Naive thymus-derived CD4-positive, alpha-beta T cell (primary cell): ENCODE results near the gene DHRS3. TPM values are rescaled to one million over a fixed set of nuclear protein-coding genes. Genes with fewer than 3 reads are reported as not detected.
A peak's percentile ranks its signal among the peaks of the same experiment; 100 is the strongest.

ENCODE experiments used
- ATAC-seq: fragments of 150-1000 bp; cut with Tn5 transposase; 2 replicates; pipeline ENCODE4 v1.10.0; 2021; ENCODE audit warnings: mild to moderate bottlenecking, moderate library complexity
- CTCF ChIA-PET: fragments of 350-600 bp; sonication (Branson Sonifier 250); formaldehyde crosslinking; loops from one replicate; lab custom pipeline; 2021; ENCODE audit warnings: antibody characterized with exemption; lab: Charles Lee
- POLR2A ChIA-PET: fragments of 350-600 bp; sonication (Branson Sonifier 250); formaldehyde crosslinking; loops from one replicate; lab custom pipeline; 2021; ENCODE audit warnings: antibody characterized with exemption, inconsistent platforms; lab: Charles Lee
- DNase-seq, 9 donors: peaks; one replicate each; pipeline versions ENCODE4 v3.0.0 to v3.0.0-alpha.2; 2020 to 2022; ENCODE audit warnings: mixed read lengths in 1 of 9
- H3K27ac ChIP-seq: one replicate; pipeline ENCODE4 v1.7.0; 2013; ENCODE audit warnings: mild to moderate bottlenecking, low read depth, low read length, moderate library complexity
- H3K27me3 ChIP-seq, 2 donors: one replicate each; pipeline ENCODE4 v1.7.0; 2013; ENCODE audit warnings: low read length in 2 of 2, mild to moderate bottlenecking in 2 of 2, moderate library complexity in 2 of 2; ENCODE audit not compliant: control insufficient read depth in 2 of 2, insufficient read depth in 2 of 2
- H3K36me3 ChIP-seq, 3 experiments: 1 replicate in 2 of 3; 2 replicates in 1 of 3; pipeline ENCODE4 v1.7.0; 2013; ENCODE audit warnings: low read length in 3 of 3, mild to moderate bottlenecking in 3 of 3, moderate library complexity in 1 of 3; ENCODE audit not compliant: insufficient read depth in 3 of 3, control insufficient read depth in 2 of 3
- H3K4me1 ChIP-seq, 2 donors: one replicate each; pipeline ENCODE4 v1.7.0; 2013; ENCODE audit warnings: low read length in 2 of 2, mild to moderate bottlenecking in 2 of 2, moderate library complexity in 1 of 2; ENCODE audit not compliant: control insufficient read depth in 2 of 2, insufficient read depth in 2 of 2
- H3K4me3 ChIP-seq: 2 replicates; pipeline ENCODE4 v1.7.0; 2013; ENCODE audit warnings: mild to moderate bottlenecking, low read length
- H3K9me3 ChIP-seq, 3 experiments: 1 replicate in 2 of 3; 2 replicates in 1 of 3; pipeline ENCODE4 v1.7.0; 2013; ENCODE audit warnings: low read length in 3 of 3; ENCODE audit not compliant: control insufficient read depth in 2 of 3
- H3K27ac Mint-ChIP-seq, 9 donors: one replicate each; pipeline ENCODE4 v1.8.0; 2020 to 2022; ENCODE audit warnings: mixed read lengths in 9 of 9, mild to moderate bottlenecking in 8 of 9, moderate library complexity in 5 of 9, inconsistent platforms in 2 of 9
- H3K27me3 Mint-ChIP-seq, 5 donors: one replicate each; pipeline ENCODE4 v1.8.0; 2021 to 2022; ENCODE audit warnings: mixed read lengths in 5 of 5, mild to moderate bottlenecking in 1 of 5
- H3K36me3 Mint-ChIP-seq, 5 donors: one replicate each; pipeline ENCODE4 v1.8.0; 2020 to 2022; ENCODE audit warnings: mixed read lengths in 5 of 5, mild to moderate bottlenecking in 3 of 5, inconsistent platforms in 1 of 5
- H3K4me1 Mint-ChIP-seq, 7 donors: one replicate each; pipeline ENCODE4 v1.8.0; 2020 to 2022; ENCODE audit warnings: mixed read lengths in 7 of 7, mild to moderate bottlenecking in 3 of 7, inconsistent platforms in 1 of 7
- H3K4me3 Mint-ChIP-seq, 10 donors: one replicate each; pipeline ENCODE4 v1.8.0; 2020 to 2022; ENCODE audit warnings: mild to moderate bottlenecking in 10 of 10, mixed read lengths in 10 of 10, moderate library complexity in 6 of 10, inconsistent platforms in 2 of 10
- H3K9me3 Mint-ChIP-seq, 11 donors: one replicate each; pipeline ENCODE4 v1.8.0; 2020 to 2022; ENCODE audit warnings: mixed read lengths in 11 of 11, mild to moderate bottlenecking in 4 of 11, inconsistent platforms in 1 of 11, moderate library complexity in 1 of 11
- intact Hi-C, 2 donors: fragments of 100-400 bp; cut with micrococcal nuclease; formaldehyde crosslinking; loops; one replicate each; pipeline ENCODE4 v1.15.1; 2023
- polyA plus RNA-seq, 2 donors: library from polyadenylated mRNA; unstranded; fragments of 300-500 nt; fragmentation: Illumina TruSeq; gene quantifications; one replicate each; pipeline ENCODE4 v1.2.3, GENCODE V29; 2021
- total RNA-seq, 6 experiments: library from RNA in 5 of 6; stranded (reverse) in 5 of 6; gene quantifications; 1 replicate in 5 of 6; 2 replicates in 1 of 6; pipeline ENCODE4 v1.2.3 and lab custom pipeline; 2021 to 2026

DHRS3 gene
- total and polyA plus RNA-seq, 7 experiments from 2014 or later, result 39.9 to 115 (median 68.9) TPM

DNA sequence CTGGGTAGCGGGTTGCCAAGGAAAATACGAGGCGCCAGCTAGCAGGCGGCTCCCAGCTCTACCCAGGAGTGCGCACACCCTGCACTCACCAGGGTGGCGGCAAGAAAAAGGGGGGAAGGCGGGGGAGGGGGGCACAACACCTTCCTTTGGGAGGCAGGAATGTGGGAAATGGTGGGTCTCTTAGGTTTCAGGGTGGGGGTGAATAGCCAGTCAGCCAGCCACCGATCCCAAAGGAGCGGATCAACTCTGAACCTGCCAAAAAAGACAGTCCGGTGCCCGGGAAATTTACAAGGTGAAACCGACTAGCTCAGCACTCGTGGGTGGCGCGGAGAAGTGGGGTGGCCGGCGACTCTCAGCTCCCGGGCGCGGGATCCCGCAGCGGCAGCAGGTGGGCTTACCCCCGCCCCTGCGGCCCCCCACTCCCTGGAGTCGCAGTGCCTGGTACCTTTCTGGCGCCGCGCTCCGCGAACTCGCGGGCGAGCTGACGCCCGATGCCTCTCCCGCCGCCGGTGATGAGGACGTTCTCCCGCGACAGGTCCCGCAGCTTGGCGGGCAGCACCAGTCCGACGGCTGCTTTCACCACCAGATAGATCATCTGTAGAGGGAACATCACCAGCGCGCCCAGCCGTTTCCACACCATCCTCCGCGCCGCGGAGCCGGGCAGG, 1.2 kb downstream of the DHRS3 start:
- no peaks in the 10 kb centered on the region for H3K27me3 ChIP-seq
- ATAC-seq, result no peak
- ChIA-PET POLR2A (interaction anchor here (0.8 to 7.4 kb wide), 12 partner anchors 15 to 407 kb away, joined by 3 to 204 read pairs (median 8); no protein-coding TSS in a partner anchor), CTCF (interaction anchor here (0.6 to 8.1 kb wide), 9 partner anchors 16 to 321 kb away, joined by 3 to 110 read pairs (median 4); no protein-coding TSS in a partner anchor)
- peaks cover 36 to 41% of the 10 kb centered on the region in 2 donors for H3K4me1 ChIP-seq
- Mint-ChIP-seq H3K36me3 (peaks cover 0 to 25% (median 0%) of the 10 kb centered on the region in 5 donors), H3K9me3 (peaks cover 0 to 10% (median 0%) of the 10 kb centered on the region in 11 donors), H3K27ac (peak overlapping the region; percentile 94 to 98 (median 96)), H3K27me3 (peaks cover 0 to 9% (median 0%) of the 10 kb centered on the region in 5 donors), H3K4me1 (peaks cover 43 to 70% (median 66%) of the 10 kb centered on the region in 7 donors), H3K4me3 (peak overlapping the region; percentile 90 to 99 (median 99))
- peak overlapping the region; percentile 86 for H3K27ac ChIP-seq
- H3K9me3 ChIP-seq, result no peaks in the 10 kb centered on the region
- peaks cover 0 to 11% (median 0%) of the 10 kb centered on the region in 3 experiments for H3K36me3 ChIP-seq
- peak in 7 of 9 donors; percentile 23 to 46 (median 28) for DNase-seq
- H3K4me3 ChIP-seq, result peak overlapping the region; percentile 81
- intact Hi-C loops, result loop anchor here (1.0 to 10.0 kb wide), 10 partner anchors 13 to 812 kb away; partner anchors contain the start of genes CLCN6 (in 1 of the 2), MTHFR (in 1 of the 2), TNFRSF1B (in 1 of the 2) and VPS13D (in 1 of the 2)

GRCh38 chr1:12615865-12616708, 1.9 kb downstream of the DHRS3 start:
- no peaks in the 10 kb centered on the region for H3K9me3 ChIP-seq
- ATAC-seq, result no peak
- peaks cover 37 to 39% of the 10 kb centered on the region in 2 donors for H3K4me1 ChIP-seq
- Mint-ChIP-seq H3K9me3 (peaks cover 0 to 10% (median 0%) of the 10 kb centered on the region in 11 donors), H3K36me3 (peaks cover 0 to 29% (median 4%) of the 10 kb centered on the region in 5 donors), H3K27me3 (peaks cover 0 to 9% (median 0%) of the 10 kb centered on the region in 5 donors), H3K4me3 (peak overlapping the region; percentile 90 to 99 (median 99)), H3K4me1 (peaks cover 48 to 73% (median 70%) of the 10 kb centered on the region in 7 donors), H3K27ac (peak overlapping the region; percentile 78 to 98 (median 93))
- DNase-seq, result peak in 3 of 9 donors; percentile 11 to 37 (median 32)
- peaks cover 0 to 11% (median 0%) of the 10 kb centered on the region in 3 experiments for H3K36me3 ChIP-seq
- ChIA-PET POLR2A (interaction anchor here (1.0 to 7.4 kb wide), 10 partner anchors 14 to 230 kb away, joined by 3 to 204 read pairs (median 10); no protein-coding TSS in a partner anchor), CTCF (interaction anchor here (0.8 to 8.1 kb wide), 6 partner anchors 15 to 302 kb away, joined by 3 to 110 read pairs (median 4); no protein-coding TSS in a partner anchor)
- no peaks in the 10 kb centered on the region for H3K27me3 ChIP-seq
- peak overlapping the region; percentile 86 for H3K27ac ChIP-seq
- intact Hi-C loops, result loop anchor here (2.0 to 10.0 kb wide), 8 partner anchors 105 to 811 kb away; partner anchors contain the start of genes CLCN6 (in 1 of the 2), MTHFR (in 1 of the 2), TNFRSF1B (in 1 of the 2) and VPS13D (in 1 of the 2)
- H3K4me3 ChIP-seq, result peak overlapping the region; percentile 81

DNA sequence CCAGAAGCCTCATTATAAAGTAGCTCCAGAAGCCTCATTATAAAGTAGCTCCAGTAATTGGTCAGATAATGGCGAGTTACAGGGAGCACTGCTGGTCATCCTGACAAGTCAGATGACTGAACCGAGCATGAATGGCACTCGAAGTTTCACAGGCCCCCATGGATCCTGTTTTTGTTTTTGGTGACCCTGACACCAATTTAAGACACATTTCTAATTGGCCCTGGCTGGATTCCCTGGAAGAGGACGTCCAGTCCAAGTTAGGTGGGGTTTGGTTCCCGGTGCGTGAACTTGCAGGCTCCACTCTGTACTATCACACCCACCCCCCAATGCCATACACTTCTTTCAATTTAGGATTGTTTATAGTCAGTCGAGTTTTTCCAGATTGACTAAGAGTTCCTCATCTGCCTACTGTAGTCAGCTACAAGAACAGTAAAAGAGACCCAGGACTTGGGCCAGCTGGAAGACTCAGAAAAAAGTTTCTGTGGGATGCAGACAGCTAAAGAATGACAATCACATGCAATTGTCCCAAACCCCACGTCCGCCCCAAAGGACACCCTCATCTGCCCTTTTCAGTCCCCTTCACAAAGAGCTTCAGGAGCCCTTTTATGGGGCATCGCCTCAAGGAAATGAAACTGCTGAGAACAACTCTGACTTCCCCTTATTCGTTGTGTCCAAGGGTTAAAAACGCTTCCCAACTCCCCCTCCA, 2.7 kb downstream of the DHRS3 start:
- Mint-ChIP-seq H3K4me1 (peaks cover 53 to 75% (median 71%) of the 10 kb centered on the region in 7 donors), H3K36me3 (peaks cover 0 to 37% (median 9%) of the 10 kb centered on the region in 5 donors), H3K9me3 (peaks cover 0 to 10% (median 0%) of the 10 kb centered on the region in 11 donors), H3K27ac (peak overlapping the region; percentile 78 to 98 (median 93)), H3K27me3 (peaks cover 0 to 12% (median 0%) of the 10 kb centered on the region in 5 donors), H3K4me3 (peak overlapping the region; percentile 90 to 99 (median 99))
- ATAC-seq (no peak), DNase-seq (no peak)
- peaks cover 0 to 11% (median 0%) of the 10 kb centered on the region in 3 experiments for H3K36me3 ChIP-seq
- peak overlapping the region; percentile 86 for H3K27ac ChIP-seq
- peak overlapping the region; percentile 81 for H3K4me3 ChIP-seq
- CTCF ChIA-PET, result interaction anchor here (0.8 to 8.1 kb wide), 4 partner anchors 14 to 208 kb away, joined by 3 to 110 read pairs (median 6); no protein-coding TSS in a partner anchor
- no peaks in the 10 kb centered on the region for H3K27me3 ChIP-seq
- peaks cover 31 to 39% of the 10 kb centered on the region in 2 donors for H3K4me1 ChIP-seq
- POLR2A ChIA-PET, result interaction anchor here (1.2 to 7.4 kb wide), 7 partner anchors 13 to 230 kb away, joined by 3 to 204 read pairs (median 12); no protein-coding TSS in a partner anchor
- no peaks in the 10 kb centered on the region for H3K9me3 ChIP-seq
- intact Hi-C loops, result loop anchor here (5.0 to 10.0 kb wide), 7 partner anchors 141 to 811 kb away; partner anchors contain the start of genes CLCN6 (in 1 of the 2), MTHFR (in 1 of the 2), TNFRSF1B (in 1 of the 2) and VPS13D (in 1 of the 2)

DNA sequence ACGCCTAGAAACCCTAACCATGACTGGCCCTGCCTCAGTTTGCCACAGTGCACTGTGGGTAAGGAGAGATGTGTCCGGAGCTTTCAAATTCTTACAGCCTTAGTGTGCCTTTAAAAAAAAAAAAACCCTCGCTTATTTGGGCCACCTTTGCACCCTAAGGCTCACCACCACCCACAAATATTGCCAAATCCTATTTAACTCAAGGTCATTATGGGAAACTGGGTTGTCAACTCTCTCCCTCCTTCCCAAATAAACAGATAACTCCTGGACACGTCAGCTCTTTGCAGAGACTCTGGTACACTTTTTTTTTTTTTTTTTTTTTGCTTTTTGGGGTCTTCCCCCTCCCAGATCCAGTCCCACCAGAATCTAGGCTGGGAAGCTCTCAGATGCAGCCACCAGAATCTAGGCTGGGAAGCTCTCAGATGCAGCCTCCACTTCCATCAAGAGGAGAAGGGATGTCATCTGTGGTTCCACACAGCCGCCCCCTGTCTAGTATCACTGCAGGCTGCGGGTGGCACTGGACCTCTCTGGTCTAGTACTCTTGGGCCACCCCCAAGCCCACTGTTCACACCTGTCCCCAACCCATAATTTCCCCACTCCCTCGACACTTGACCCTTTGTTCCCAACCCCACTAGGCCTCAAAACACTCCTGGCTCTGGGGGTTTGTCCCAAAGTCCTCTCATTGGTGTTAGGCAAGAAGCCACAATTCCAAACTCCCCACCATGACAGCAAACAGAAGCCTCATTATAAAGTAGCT, 3.4 kb downstream of the DHRS3 start:
- Histone ChIP-seq H3K27me3 (no peaks in the 10 kb centered on the region), H3K4me1 (peaks cover 24 to 36% of the 10 kb centered on the region in 2 donors), H3K36me3 (peaks cover 0 to 11% (median 0%) of the 10 kb centered on the region in 3 experiments), H3K4me3 (peak overlapping the region; percentile 81), H3K9me3 (no peaks in the 10 kb centered on the region), H3K27ac (peak overlapping the region; percentile 86)
- Mint-ChIP-seq H3K27me3 (peaks cover 0 to 12% (median 0%) of the 10 kb centered on the region in 5 donors), H3K4me1 (peaks cover 55 to 74% (median 71%) of the 10 kb centered on the region in 7 donors), H3K4me3 (peak overlapping the region; percentile 90 to 99 (median 99)), H3K27ac (peak overlapping the region in 8 of 9 donors; percentile 78 to 98 (median 93)), H3K9me3 (peaks cover 0 to 10% (median 0%) of the 10 kb centered on the region in 11 donors), H3K36me3 (peaks cover 3 to 41% (median 9%) of the 10 kb centered on the region in 5 donors)
- intact Hi-C loops, result loop anchor here (5.0 to 10.0 kb wide), 7 partner anchors 140 to 810 kb away; partner anchors contain the start of genes CLCN6 (in 1 of the 2), MTHFR (in 1 of the 2), TNFRSF1B (in 1 of the 2) and VPS13D (in 1 of the 2)
- CTCF ChIA-PET, result interaction anchor here (0.6 to 8.1 kb wide), 5 partner anchors 13 to 207 kb away, joined by 3 to 110 read pairs (median 4); no protein-coding TSS in a partner anchor
- ATAC-seq, result no peak
- no peak for DNase-seq
- POLR2A ChIA-PET, result interaction anchor here (2.0 to 7.4 kb wide), 3 partner anchors 13 to 229 kb away, joined by 10 to 204 read pairs (median 15); no protein-coding TSS in a partner anchor
